ENCODE measurements around the gene APH1B.

DNA sequence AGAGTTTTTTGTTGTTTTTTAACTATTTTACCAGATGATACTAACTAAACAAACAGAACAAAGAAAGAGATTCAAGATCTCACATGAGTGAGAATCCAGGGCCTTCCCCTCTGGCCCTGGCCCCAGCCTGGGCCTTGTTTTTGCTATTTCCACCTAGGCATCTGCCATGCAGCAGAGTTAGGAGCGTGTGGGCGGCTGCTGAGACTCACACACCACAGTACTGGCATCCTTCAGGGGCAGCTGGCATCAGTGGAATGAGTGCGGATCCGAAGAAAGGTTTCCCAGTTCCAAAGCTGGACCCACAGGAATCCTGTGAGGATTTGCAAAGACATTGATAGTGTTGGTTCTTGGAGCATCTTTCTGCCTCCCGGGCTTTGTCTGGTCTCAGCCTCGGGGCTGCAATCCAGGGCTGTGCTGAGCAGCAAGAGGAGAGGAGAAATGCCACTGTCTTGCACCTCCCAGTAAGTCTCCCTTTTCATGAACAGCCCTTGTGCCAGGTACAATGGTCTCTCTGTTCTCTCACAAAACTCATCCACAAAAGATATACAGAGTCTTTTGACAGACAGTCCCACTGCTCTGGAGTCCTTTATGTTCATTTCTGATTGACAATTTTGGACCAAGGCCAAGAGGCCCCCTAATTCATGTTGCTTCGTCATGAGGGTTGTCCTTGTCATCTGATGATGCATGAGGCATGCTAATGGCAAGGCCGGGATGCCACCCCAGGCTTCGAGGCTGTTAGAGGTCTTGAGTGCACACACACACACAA is 46.6 kb downstream of the APH1B start:
- TF ChIP-seq CTCF (conservative IDR thresholded peaks at IDR 0.05; ENCODE audit: low read depth, low read length): no peak
- no peak for TF ChIP-seq EZH2 (IDR thresholded peaks at IDR 0.05; ENCODE audit: borderline replicate concordance, low read depth, low read length, poor library complexity, severe bottlenecking)
